Trophoblast cell (in vitro differentiated cells and primary cell): ENCODE measurements around the gene C10orf120.
A peak's percentile ranks its signal among the peaks of the same experiment; 100 is the strongest.

Experiments
- DNase-seq, 2 donors: peaks; one replicate each; pipeline ENCODE4 v3.0.0-alpha.2; 2016
- H2AFZ ChIP-seq: 2 replicates; pipeline ENCODE4 v1.6.1; 2013; ENCODE audit warnings: low read length, moderate library complexity, mild to moderate bottlenecking; ENCODE audit not compliant: insufficient read depth, poor library complexity
- H2AK5ac ChIP-seq: 2 replicates; pipeline ENCODE4 v1.6.1; 2013; ENCODE audit warnings: mild to moderate bottlenecking, low read length
- H2BK120ac ChIP-seq: 2 replicates; pipeline ENCODE4 v1.6.1; 2013; ENCODE audit warnings: low read length, mild to moderate bottlenecking, moderate library complexity; ENCODE audit not compliant: insufficient read depth, poor library complexity
- H2BK12ac ChIP-seq: 2 replicates; pipeline ENCODE4 v1.6.1; 2013; ENCODE audit warnings: mild to moderate bottlenecking, low read length, moderate library complexity
- H2BK5ac ChIP-seq: 2 replicates; pipeline ENCODE4 v1.6.1; 2013; ENCODE audit warnings: low read length, low read depth, moderate library complexity, mild to moderate bottlenecking; ENCODE audit not compliant: poor library complexity
- H3K14ac ChIP-seq: 2 replicates; pipeline ENCODE4 v1.6.1; 2013; ENCODE audit warnings: mild to moderate bottlenecking, low read length
- H3K18ac ChIP-seq: 2 replicates; pipeline ENCODE4 v1.6.1; 2013; ENCODE audit warnings: mild to moderate bottlenecking, low read length
- H3K23ac ChIP-seq: 2 replicates; pipeline ENCODE4 v1.6.1; 2013; ENCODE audit warnings: low read length
- H3K27ac ChIP-seq: 2 replicates; pipeline ENCODE4 v1.5.1; 2013; ENCODE audit warnings: low read depth, mild to moderate bottlenecking, inconsistent platforms, low read length, moderate library complexity
- H3K27me3 ChIP-seq: 2 replicates; pipeline ENCODE4 v1.6.1; 2013; ENCODE audit warnings: inconsistent platforms, mild to moderate bottlenecking, low read length, moderate library complexity; ENCODE audit not compliant: insufficient read depth
- H3K36me3 ChIP-seq, 2 experiments: 1 replicate in 1 of 2; 2 replicates in 1 of 2; pipeline ENCODE4 v1.6.1; 2013; ENCODE audit warnings: low read length in 2 of 2, mild to moderate bottlenecking in 2 of 2, moderate library complexity in 1 of 2; ENCODE audit not compliant: insufficient read depth in 2 of 2, control insufficient read depth in 1 of 2
- H3K4ac ChIP-seq: 2 replicates; pipeline ENCODE4 v1.6.1; 2013; ENCODE audit warnings: low read depth, mild to moderate bottlenecking, low read length, moderate library complexity
- H3K4me1 ChIP-seq, 2 experiments: 1 replicate in 1 of 2; 2 replicates in 1 of 2; pipeline ENCODE4 v1.6.1; 2013; ENCODE audit warnings: low read length in 2 of 2, mild to moderate bottlenecking in 2 of 2, moderate library complexity in 1 of 2; ENCODE audit not compliant: insufficient read depth in 2 of 2, control insufficient read depth in 1 of 2
- H3K4me2 ChIP-seq: 2 replicates; pipeline ENCODE4 v1.6.1; 2013; ENCODE audit warnings: inconsistent platforms, mild to moderate bottlenecking, low read length, moderate library complexity
- H3K4me3 ChIP-seq: 2 replicates; pipeline ENCODE4 v1.5.1; 2013; ENCODE audit warnings: mild to moderate bottlenecking, low read depth, low read length, inconsistent platforms
- H3K79me1 ChIP-seq: one replicate; pipeline ENCODE4 v1.6.1; 2013; ENCODE audit warnings: low read length
- H3K79me2 ChIP-seq: 2 replicates; pipeline ENCODE4 v1.6.1; 2013; ENCODE audit warnings: low read length, mild to moderate bottlenecking; ENCODE audit not compliant: control insufficient read depth, insufficient read depth, poor library complexity
- H3K9ac ChIP-seq: 2 replicates; pipeline ENCODE4 v1.6.1; 2013; ENCODE audit warnings: mild to moderate bottlenecking, low read length
- H3K9me3 ChIP-seq: 2 replicates; pipeline ENCODE4 v1.6.1; 2013; ENCODE audit warnings: low read depth, mild to moderate bottlenecking, control low read depth, inconsistent platforms, low read length; ENCODE audit not compliant: insufficient read depth
- H4K12ac ChIP-seq: 2 replicates; pipeline ENCODE4 v1.6.1; 2013; ENCODE audit warnings: low read depth, mild to moderate bottlenecking, low read length, moderate library complexity
- H4K8ac ChIP-seq: 2 replicates; pipeline ENCODE4 v1.6.1; 2013; ENCODE audit warnings: low read depth, mild to moderate bottlenecking, low read length, moderate library complexity
- H4K91ac ChIP-seq: one replicate; pipeline ENCODE4 v1.6.1; 2013; ENCODE audit warnings: low read depth, mild to moderate bottlenecking, low read length, moderate library complexity
- WGBS: extraction: QIAGEN DNeasy Blood & Tissue Kit; methylation state at CpG from one replicate; pipeline ENCODE4 v1.1.7; 2013; ENCODE audit warnings: missing lambda C conversion rate; ENCODE audit not compliant: insufficient read length, insufficient coverage; ENCODE audit errors: extremely low coverage; 5-methylcytosine and 5-hydroxymethylcytosine counted together

The C10orf120 gene

DNA sequence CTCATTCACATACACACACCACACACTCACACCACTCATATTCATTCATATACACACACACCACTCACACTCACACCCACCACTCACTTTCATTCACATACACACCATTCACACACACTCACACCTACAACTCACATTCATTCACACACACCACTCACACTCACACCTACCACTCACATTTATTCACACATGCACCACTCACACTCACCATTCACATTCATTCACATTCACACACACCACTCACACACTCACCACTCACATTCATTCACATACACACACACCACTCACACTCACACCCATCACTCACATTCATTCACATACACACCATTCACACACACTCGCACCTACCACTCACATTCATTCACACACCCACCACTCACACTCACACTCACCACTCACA lies 25.4 kb upstream of the C10orf120 start:
- Histone ChIP-seq H3K4me3 (no peak overlapping the region), H2AK5ac (no peak overlapping the region), H2BK120ac (no peak overlapping the region), H3K4me2 (no peak overlapping the region), H3K9ac (no peak overlapping the region), H3K27ac (no peak overlapping the region), H4K12ac (no peak overlapping the region), H3K36me3 (no peaks in the 10 kb centered on the region), H4K91ac (no peak overlapping the region), H4K8ac (no peak overlapping the region), H3K79me2 (no peaks in the 10 kb centered on the region), H2BK5ac (no peak overlapping the region), H2BK12ac (no peak overlapping the region), H3K4me1 (no peaks in the 10 kb centered on the region), H3K23ac (no peak overlapping the region), H3K79me1 (no peaks in the 10 kb centered on the region), H3K18ac (no peak overlapping the region), H3K9me3 (no peaks in the 10 kb centered on the region), H2AFZ (no peak overlapping the region), H3K27me3 (no peaks in the 10 kb centered on the region), H3K4ac (no peak overlapping the region), H3K14ac (no peak overlapping the region)
- DNase-seq, result no peak
- WGBS, result 95% methylated on average over 1 of the region's 1 CpG

DNA sequence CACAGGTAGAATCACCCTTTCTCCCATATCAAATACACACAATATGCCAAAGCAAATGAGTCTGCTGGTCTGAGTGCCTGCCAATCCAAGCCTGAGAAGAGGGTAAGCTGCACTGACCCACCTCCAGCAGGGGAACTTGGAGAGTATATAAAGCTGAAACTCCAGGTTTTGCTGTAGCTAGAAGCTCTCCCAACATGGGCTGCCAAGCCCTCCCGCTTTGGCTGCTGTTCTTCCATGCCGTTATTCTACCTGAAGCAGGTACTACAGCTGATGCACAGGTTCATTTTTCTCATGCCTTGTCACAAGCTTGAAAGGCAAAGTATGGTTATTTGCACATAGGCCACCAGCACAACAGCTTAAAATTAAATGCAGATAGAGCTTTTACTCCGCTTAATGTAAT lies 21.5 kb upstream of the C10orf120 start:
- Histone ChIP-seq H3K4me2 (no peak overlapping the region), H3K9me3 (no peaks in the 10 kb centered on the region), H3K4me3 (no peak overlapping the region), H3K9ac (peak overlapping the region; percentile 64), H2BK120ac (no peak overlapping the region), H4K8ac (no peak overlapping the region), H2AFZ (no peak overlapping the region), H3K14ac (no peak overlapping the region), H3K4me1 (no peaks in the 10 kb centered on the region), H2BK12ac (no peak overlapping the region), H3K79me1 (no peaks in the 10 kb centered on the region), H3K36me3 (no peaks in the 10 kb centered on the region), H3K23ac (no peak overlapping the region), H2BK5ac (no peak overlapping the region), H3K18ac (no peak overlapping the region), H4K91ac (no peak overlapping the region), H3K27ac (no peak overlapping the region), H3K79me2 (no peaks in the 10 kb centered on the region), H4K12ac (no peak overlapping the region), H3K4ac (no peak overlapping the region), H2AK5ac (no peak overlapping the region), H3K27me3 (no peaks in the 10 kb centered on the region)
- DNase-seq, result no peak
- no CpG with 5 or more reads among the region's 3 CpGs for WGBS

DNA sequence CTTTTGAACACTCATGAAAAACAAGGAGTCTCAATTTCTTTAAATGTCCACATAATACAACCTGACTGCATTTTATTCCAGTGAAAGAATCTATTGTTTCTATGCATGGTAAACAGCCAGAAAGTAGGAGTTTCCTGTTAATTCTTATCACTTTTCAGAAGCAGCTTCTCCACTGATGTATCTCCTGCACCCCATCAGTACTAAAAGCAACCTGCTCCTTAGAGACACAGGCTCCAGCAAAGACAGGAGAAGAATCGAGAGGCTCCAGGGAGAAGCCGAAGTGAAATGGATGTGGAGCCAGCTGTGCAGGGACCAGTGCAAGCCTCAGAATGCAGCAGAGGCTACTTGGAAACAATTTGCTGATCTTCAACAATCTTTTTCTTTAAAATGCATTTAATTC lies 16.4 kb upstream of the C10orf120 start:
- no peaks in the 10 kb centered on the region for H3K79me2 ChIP-seq
- H3K27ac ChIP-seq, result no peak overlapping the region
- H3K4ac ChIP-seq, result no peak overlapping the region
- no peak overlapping the region for H2BK12ac ChIP-seq
- H3K18ac ChIP-seq, result no peak overlapping the region
- H3K4me1 ChIP-seq, result no peaks in the 10 kb centered on the region
- no peaks in the 10 kb centered on the region for H3K27me3 ChIP-seq
- no peak overlapping the region for H3K9ac ChIP-seq
- H2BK5ac ChIP-seq, result no peak overlapping the region
- H2BK120ac ChIP-seq, result no peak overlapping the region
- H3K4me3 ChIP-seq, result no peak overlapping the region
- H3K36me3 ChIP-seq, result no peaks in the 10 kb centered on the region
- WGBS, result no CpG with 5 or more reads among the region's 2 CpGs
- no peak overlapping the region for H4K12ac ChIP-seq
- no peak overlapping the region for H3K4me2 ChIP-seq
- H2AFZ ChIP-seq, result no peak overlapping the region
- H4K8ac ChIP-seq, result no peak overlapping the region
- H3K14ac ChIP-seq, result no peak overlapping the region
- peaks cover 2% of the 10 kb centered on the region for H3K9me3 ChIP-seq
- H4K91ac ChIP-seq, result no peak overlapping the region
- H2AK5ac ChIP-seq, result no peak overlapping the region
- no peak overlapping the region for H3K23ac ChIP-seq
- no peaks in the 10 kb centered on the region for H3K79me1 ChIP-seq
- no peak for DNase-seq

DNA sequence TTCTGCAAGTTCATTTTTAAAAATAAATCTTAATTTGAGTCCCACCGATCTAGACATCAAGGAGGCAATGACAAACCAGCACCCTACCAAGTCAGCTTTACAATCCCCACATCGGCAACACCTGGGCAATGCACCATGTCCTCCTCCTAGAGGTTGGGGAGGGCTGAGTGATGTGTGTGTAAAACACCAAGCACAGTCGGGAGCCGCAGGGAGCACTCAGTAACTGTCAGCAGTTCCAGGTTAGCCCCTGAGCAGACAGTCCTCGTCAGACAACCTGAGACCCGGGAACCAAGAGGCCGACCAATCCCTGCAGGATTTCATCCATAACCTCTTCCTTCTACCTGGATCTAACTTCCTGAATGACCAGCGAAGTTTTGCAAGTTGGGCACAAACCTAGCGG lies 15.9 kb upstream of the C10orf120 start:
- no peak overlapping the region for H3K14ac ChIP-seq
- no CpG with 5 or more reads among the region's 9 CpGs for WGBS

More for the DNA sequence above, 15.9 kb upstream of the C10orf120 start:
- H4K91ac ChIP-seq, result no peak overlapping the region
- H3K9me3 ChIP-seq, result peaks cover 2% of the 10 kb centered on the region
- no peaks in the 10 kb centered on the region for H3K79me1 ChIP-seq
- H3K4me2 ChIP-seq, result no peak overlapping the region
- H4K8ac ChIP-seq, result no peak overlapping the region
- no peak overlapping the region for H2AK5ac ChIP-seq
- no peak overlapping the region for H3K23ac ChIP-seq
- H3K27ac ChIP-seq, result no peak overlapping the region
- no peak overlapping the region for H2BK12ac ChIP-seq
- no peak overlapping the region for H2BK5ac ChIP-seq
- H3K4me1 ChIP-seq, result no peaks in the 10 kb centered on the region
- H4K12ac ChIP-seq, result no peak overlapping the region
- no peak for DNase-seq
- H3K36me3 ChIP-seq, result no peaks in the 10 kb centered on the region
- no peak overlapping the region for H3K9ac ChIP-seq
- H3K4ac ChIP-seq, result no peak overlapping the region
- no peak overlapping the region for H2BK120ac ChIP-seq
- H3K27me3 ChIP-seq, result no peaks in the 10 kb centered on the region
- no peak overlapping the region for H3K4me3 ChIP-seq
- no peaks in the 10 kb centered on the region for H3K79me2 ChIP-seq
- H2AFZ ChIP-seq, result no peak overlapping the region
- no peak overlapping the region for H3K18ac ChIP-seq
